HG02588 (cell line): ENCODE measurements around the gene PLEKHA1.

Experiments used
- ATAC-seq: cut with Tn5 transposase; IDR thresholded peaks from one replicate; pipeline ENCODE4 v1.9.1; 2021; ENCODE audit warnings: mild to moderate bottlenecking, moderate library complexity; ENCODE audit not compliant: unreplicated experiment

The PLEKHA1 gene

GRCh38 chr10:122459561-122460273 lies 85.2 kb downstream of the PLEKHA1 start:
- no peak for ATAC-seq

- no peak for ATAC-seq
These were observed 86.4 kb downstream of the PLEKHA1 start for GRCh38 chr10:122460891-122461293.

GRCh38 chr10:122461367-122461728 lies 86.8 kb downstream of the PLEKHA1 start, which contains the start of gene HTRA1:
Gene HTRA1 (plus strand): TSS chr10:122461553. CDS start chr10:122461653, 100 bp downstream.
- no peak for ATAC-seq

- ATAC-seq = no peak
These were observed 87.4 kb downstream of the PLEKHA1 start for GRCh38 chr10:122461729-122462532.

GRCh38 chr10:122462533-122463465 lies 88.3 kb downstream of the PLEKHA1 start:
- ATAC-seq = no peak

- no peak for ATAC-seq
These were observed 89.2 kb downstream of the PLEKHA1 start for GRCh38 chr10:122463466-122464249.

- no peak for ATAC-seq
These were observed 89.7 kb downstream of the PLEKHA1 start for GRCh38 chr10:122464250-122464510.

GRCh38 chr10:122464586-122464985 lies 90.1 kb downstream of the PLEKHA1 start:
- no peak for ATAC-seq

- no peak for ATAC-seq
These were observed 91.0 kb downstream of the PLEKHA1 start for GRCh38 chr10:122465401-122466040.

GRCh38 chr10:122466951-122467381 lies 92.5 kb downstream of the PLEKHA1 start:
- ATAC-seq = no peak

GRCh38 chr10:122467701-122468100 lies 93.2 kb downstream of the PLEKHA1 start:
- no peak for ATAC-seq

GRCh38 chr10:122468307-122468925 lies 93.9 kb downstream of the PLEKHA1 start:
- no peak for ATAC-seq

- no peak for ATAC-seq
These were observed 94.6 kb downstream of the PLEKHA1 start for GRCh38 chr10:122468926-122469781.

- no peak for ATAC-seq
These were observed 95.3 kb downstream of the PLEKHA1 start for GRCh38 chr10:122469848-122470247.

GRCh38 chr10:122471531-122472177 lies 97.1 kb downstream of the PLEKHA1 start:
- no peak for ATAC-seq

- ATAC-seq = no peak
These were observed 98.6 kb downstream of the PLEKHA1 start for GRCh38 chr10:122473116-122473515.

GRCh38 chr10:122474131-122474818 lies 99.8 kb downstream of the PLEKHA1 start:
- no peak for ATAC-seq

GRCh38 chr10:122475100-122475499 lies 100.6 kb downstream of the PLEKHA1 start:
- no peak for ATAC-seq
